Suprapubic skin (tissue), 3 donors: ENCODE measurements around the gene LRRC37A.
"Not testable (repeated sequence)": the region's sequence is repeated elsewhere in the genome, so short reads cannot be mapped to it uniquely, and the experiment has no call there.

Experiments used
- POLR2AphosphoS5 ChIP-seq, 3 donors: sonication (generic); formaldehyde crosslinking; IDR thresholded peaks; one replicate each; pipeline ENCODE4 v1.6.1; 2017; ENCODE audit warnings: antibody characterized with exemption in 3 of 3
- TF ChIP-seq, protein P1 (sequence below), 2 donors: fragments of 200-600 bp in 1 of 2; fragments of 450-650 bp in 1 of 2; sonication (generic) in 1 of 2; IDR thresholded peaks; one replicate each; pipeline ENCODE4 v1.5.1; 2016 to 2019; ENCODE audit warnings: antibody characterized with exemption in 2 of 2, mild to moderate bottlenecking in 1 of 2, moderate library complexity in 1 of 2

DNA sequence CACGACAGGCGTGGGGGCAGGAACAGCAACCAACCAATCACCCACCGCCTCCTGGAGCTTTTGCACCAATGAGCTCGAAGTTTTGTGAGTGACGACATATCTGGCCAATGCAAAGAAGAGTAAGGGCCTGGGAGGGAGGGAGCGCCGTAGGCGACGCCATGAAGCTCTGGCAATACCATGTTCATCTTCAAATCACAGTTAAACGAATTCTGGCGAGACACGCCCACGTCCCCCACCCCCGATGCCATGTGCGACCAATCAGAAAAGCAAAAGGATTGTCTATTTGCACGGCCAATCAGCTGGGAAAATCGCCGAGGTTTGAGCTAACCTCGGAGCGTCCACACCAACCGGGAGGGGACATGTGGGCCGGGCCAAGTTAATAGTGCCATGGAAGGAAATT is 66.8 kb downstream of the LRRC37A start, which contains the start of gene ARL17B:
- TF ChIP-seq, protein P1, sequence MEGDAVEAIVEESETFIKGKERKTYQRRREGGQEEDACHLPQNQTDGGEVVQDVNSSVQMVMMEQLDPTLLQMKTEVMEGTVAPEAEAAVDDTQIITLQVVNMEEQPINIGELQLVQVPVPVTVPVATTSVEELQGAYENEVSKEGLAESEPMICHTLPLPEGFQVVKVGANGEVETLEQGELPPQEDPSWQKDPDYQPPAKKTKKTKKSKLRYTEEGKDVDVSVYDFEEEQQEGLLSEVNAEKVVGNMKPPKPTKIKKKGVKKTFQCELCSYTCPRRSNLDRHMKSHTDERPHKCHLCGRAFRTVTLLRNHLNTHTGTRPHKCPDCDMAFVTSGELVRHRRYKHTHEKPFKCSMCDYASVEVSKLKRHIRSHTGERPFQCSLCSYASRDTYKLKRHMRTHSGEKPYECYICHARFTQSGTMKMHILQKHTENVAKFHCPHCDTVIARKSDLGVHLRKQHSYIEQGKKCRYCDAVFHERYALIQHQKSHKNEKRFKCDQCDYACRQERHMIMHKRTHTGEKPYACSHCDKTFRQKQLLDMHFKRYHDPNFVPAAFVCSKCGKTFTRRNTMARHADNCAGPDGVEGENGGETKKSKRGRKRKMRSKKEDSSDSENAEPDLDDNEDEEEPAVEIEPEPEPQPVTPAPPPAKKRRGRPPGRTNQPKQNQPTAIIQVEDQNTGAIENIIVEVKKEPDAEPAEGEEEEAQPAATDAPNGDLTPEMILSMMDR (IDR thresholded peaks at IDR 0.05): not testable (repeated sequence)
- TF ChIP-seq POLR2AphosphoS5 (IDR thresholded peaks at IDR 0.05): not testable (repeated sequence)
